Nucleus accumbens (tissue), 56 donors: ENCODE data around the gene HCAR3.
"Not testable (repeated sequence)": the region's sequence is repeated elsewhere in the genome, so short reads cannot be mapped to it uniquely, and the experiment has no call there.

Experiments used
- DNase-seq, 56 donors: peaks; one replicate each; lab custom pipeline; 2025; lab: John Stamatoyannopoulos, UW

The HCAR3 gene

GRCh38 chr12:122716658-122717057, at the start of gene HCAR3:
Gene HCAR3, minus strand, starts transcription at chr12:122716811. Its CDS starts 74 bp downstream, at chr12:122716737.
- DNase-seq: not testable (repeated sequence)

- DNase-seq: no peak
Measured at GRCh38 chr12:122757568-122757967, 41.0 kb upstream of the HCAR3 start.

GRCh38 chr12:122754790-122755189, 38.2 kb upstream of the HCAR3 start:
- no peak for DNase-seq

- no peak for DNase-seq
Measured at GRCh38 chr12:122753319-122753650, 36.7 kb upstream of the HCAR3 start.

GRCh38 chr12:122752464-122753318, 36.1 kb upstream of the HCAR3 start, which contains the start of gene DENR:
Gene DENR, plus strand, starts transcription at chr12:122752824. Its CDS starts 878 bp downstream, at chr12:122753702.
- peak; percentile 75 to 98 (median 95) for DNase-seq

GRCh38 chr12:122750781-122751515, 34.3 kb upstream of the HCAR3 start:
- DNase-seq: not testable (repeated sequence)

GRCh38 chr12:122749569-122750332, 33.1 kb upstream of the HCAR3 start:
- DNase-seq: no peak

- DNase-seq: no peak
Measured at GRCh38 chr12:122747224-122748135, 30.9 kb upstream of the HCAR3 start.

GRCh38 chr12:122743895-122744525, 27.4 kb upstream of the HCAR3 start:
- peak in 2 of 56 donors; percentile 3 to 20 for DNase-seq

- DNase-seq: no peak
Measured at GRCh38 chr12:122740351-122740750, 23.7 kb upstream of the HCAR3 start.

- DNase-seq: no peak
Measured at GRCh38 chr12:122738571-122738970, 22.0 kb upstream of the HCAR3 start.

- no peak for DNase-seq
Measured at GRCh38 chr12:122732611-122733010, 16.0 kb upstream of the HCAR3 start.

GRCh38 chr12:122732170-122732569, 15.6 kb upstream of the HCAR3 start:
- DNase-seq: no peak

- no peak for DNase-seq
Measured at GRCh38 chr12:122730215-122731014, 13.8 kb upstream of the HCAR3 start, which contains the start of gene HCAR1. Gene HCAR1, minus strand, starts transcription at chr12:122730844. Its CDS starts 505 bp downstream, at chr12:122730339.

GRCh38 chr12:122729583-122730214, 13.1 kb upstream of the HCAR3 start:
- no peak for DNase-seq

- peak in 5 of 56 donors; percentile 7 to 16 (median 9) for DNase-seq
Measured at GRCh38 chr12:122726080-122726558, 9.5 kb upstream of the HCAR3 start.

GRCh38 chr12:122725452-122726079, 9.0 kb upstream of the HCAR3 start:
- no peak for DNase-seq
